Neural progenitor cell (in vitro differentiated cells): Measurements from ENCODE around the gene FOXN3. TPM values are rescaled to one million over a fixed set of nuclear protein-coding genes. Genes with fewer than 3 reads are reported as not detected.

ENCODE experiments used
- DNase-seq: peaks from one replicate; pipeline ENCODE4 v3.0.0-alpha.2; 2016; ENCODE audit warnings: low spot score
- H2AFZ ChIP-seq: fragments of 200-600 bp; sonication (generic); replicated peaks from 2 replicates; pipeline ENCODE4 v1.6.1; 2016; ENCODE audit warnings: antibody characterized with exemption
- H3F3A ChIP-seq: fragments of 200-600 bp; sonication (generic); 2 replicates; pipeline ENCODE4 v1.6.1; 2016; ENCODE audit warnings: antibody characterized with exemption, low read depth
- H3K27ac ChIP-seq: fragments of 200-600 bp; sonication (generic); 2 replicates; pipeline ENCODE4 v1.5.1; 2016; ENCODE audit warnings: mild to moderate bottlenecking
- H3K27me3 ChIP-seq: fragments of 200-600 bp; sonication (generic); 2 replicates; pipeline ENCODE4 v1.6.1; 2016; ENCODE audit warnings: mild to moderate bottlenecking, moderate library complexity
- H3K36me3 ChIP-seq: fragments of 200-600 bp; sonication (generic); 2 replicates; pipeline ENCODE4 v1.5.1; 2016
- H3K4me1 ChIP-seq: fragments of 200-600 bp; sonication (generic); 2 replicates; pipeline ENCODE4 v1.6.1; 2016; ENCODE audit warnings: mixed run types
- H3K4me2 ChIP-seq: fragments of 200-600 bp; sonication (generic); 2 replicates; pipeline ENCODE4 v1.6.1; 2016
- H3K4me3 ChIP-seq: fragments of 200-600 bp; sonication (generic); 2 replicates; pipeline ENCODE4 v1.5.1; 2016
- H3K79me2 ChIP-seq: fragments of 200-600 bp; sonication (generic); 2 replicates; pipeline ENCODE4 v1.6.1; 2016; ENCODE audit warnings: low read depth
- H3K9ac ChIP-seq: fragments of 200-600 bp; sonication (generic); 2 replicates; pipeline ENCODE4 v1.6.1; 2016
- H3K9me3 ChIP-seq: fragments of 200-600 bp; sonication (generic); 2 replicates; pipeline ENCODE4 v1.5.1; 2016; ENCODE audit warnings: low read depth
- H4K20me1 ChIP-seq: fragments of 200-600 bp; sonication (generic); 2 replicates; pipeline ENCODE4 v1.6.1; 2016; ENCODE audit warnings: low read depth
- H3K27ac Mint-ChIP-seq: 3 replicates; pipeline ENCODE4 v1.8.0; 2021; ENCODE audit warnings: mixed read lengths
- H3K27me3 Mint-ChIP-seq: 2 replicates; pipeline ENCODE4 v1.8.0; 2022; ENCODE audit warnings: low read depth, mild to moderate bottlenecking, inconsistent platforms, moderate library complexity, mixed read lengths; ENCODE audit not compliant: insufficient read depth
- H3K36me3 Mint-ChIP-seq: 3 replicates; pipeline ENCODE4 v1.8.0; 2021; ENCODE audit warnings: mixed read lengths
- H3K4me1 Mint-ChIP-seq: 3 replicates; pipeline ENCODE4 v1.8.0; 2021; ENCODE audit warnings: mixed read lengths
- H3K4me3 Mint-ChIP-seq: 3 replicates; pipeline ENCODE4 v1.8.0; 2021; ENCODE audit warnings: mild to moderate bottlenecking, moderate library complexity, mixed read lengths
- H3K9me3 Mint-ChIP-seq: 3 replicates; pipeline ENCODE4 v1.8.0; 2020; ENCODE audit warnings: mixed read lengths
- CTCF ChIP-seq: fragments of 200-600 bp; sonication (generic); IDR thresholded peaks from 2 replicates; pipeline ENCODE4 v1.5.1; 2017; ENCODE audit warnings: antibody characterized with exemption, mild to moderate bottlenecking
- EZH2 ChIP-seq: fragments of 200-600 bp; sonication (generic); IDR thresholded peaks from 2 replicates; pipeline ENCODE4 v1.6.1; 2017; ENCODE audit warnings: antibody characterized with exemption, mild to moderate bottlenecking, moderate library complexity
- EZH2phosphoT487 ChIP-seq: fragments of 200-600 bp; sonication (generic); IDR thresholded peaks from 2 replicates; pipeline ENCODE4 v1.6.1; 2017; ENCODE audit warnings: antibody characterized with exemption
- total RNA-seq: library from RNA; depleted of rRNA; stranded (reverse); fragments of >200 nt; gene quantifications from 2 replicates; pipeline ENCODE4 v1.2.3, GENCODE V29; 2015; ENCODE audit warnings: low replicate concordance

FOXN3 gene
- total RNA-seq, 1 donor from 2014 or later: 39.5 TPM

GRCh38 chr14:89350152-89350551 is 66.9 kb downstream of the FOXN3 start:
- Histone ChIP-seq H3K4me3 (no peak overlapping the region), H4K20me1 (peaks cover 8% of the 10 kb centered on the region), H2AFZ (no peak overlapping the region), H3K4me2 (no peak overlapping the region), H3K9ac (no peak overlapping the region), H3K27ac (peak overlapping the region; percentile 49), H3K4me1 (peaks cover 46% of the 10 kb centered on the region), H3K27me3 (no peaks in the 10 kb centered on the region), H3F3A (peaks cover 49% of the 10 kb centered on the region), H3K79me2 (peaks cover 58% of the 10 kb centered on the region), H3K9me3 (no peaks in the 10 kb centered on the region), H3K36me3 (no peaks in the 10 kb centered on the region)
- H3K9me3 Mint-ChIP-seq: peaks cover 14% of the 10 kb centered on the region
- peak overlapping the region; percentile 12 for H3K4me3 Mint-ChIP-seq
- TF ChIP-seq CTCF (no peak), EZH2phosphoT487 (no peak), EZH2 (no peak)
- peaks cover 5% of the 10 kb centered on the region for H3K27me3 Mint-ChIP-seq
- H3K36me3 Mint-ChIP-seq: peaks cover 32% of the 10 kb centered on the region
- H3K27ac Mint-ChIP-seq: peak overlapping the region; percentile 73
- peaks cover 51% of the 10 kb centered on the region for H3K4me1 Mint-ChIP-seq
- DNase-seq: no peak

GRCh38 chr14:89349171-89350008 is 67.6 kb downstream of the FOXN3 start:
- Histone ChIP-seq H3K36me3 (no peaks in the 10 kb centered on the region), H4K20me1 (peaks cover 8% of the 10 kb centered on the region), H3K4me3 (no peak overlapping the region), H3F3A (peaks cover 52% of the 10 kb centered on the region), H3K79me2 (peaks cover 57% of the 10 kb centered on the region), H2AFZ (no peak overlapping the region), H3K9me3 (no peaks in the 10 kb centered on the region), H3K27me3 (no peaks in the 10 kb centered on the region), H3K4me2 (peak overlapping the region; percentile 6), H3K4me1 (peaks cover 49% of the 10 kb centered on the region), H3K27ac (peak overlapping the region; percentile 49), H3K9ac (no peak overlapping the region)
- Mint-ChIP-seq H3K36me3 (peaks cover 36% of the 10 kb centered on the region), H3K4me1 (peaks cover 51% of the 10 kb centered on the region), H3K27ac (peak overlapping the region; percentile 96), H3K27me3 (peaks cover 5% of the 10 kb centered on the region), H3K4me3 (peak overlapping the region; percentile 48), H3K9me3 (peaks cover 16% of the 10 kb centered on the region)
- DNase-seq: peak; percentile 90
- TF ChIP-seq CTCF (no peak), EZH2phosphoT487 (no peak)

- Histone ChIP-seq H3K27me3 (no peaks in the 10 kb centered on the region), H3F3A (peaks cover 52% of the 10 kb centered on the region), H2AFZ (no peak overlapping the region), H3K27ac (no peak overlapping the region), H3K79me2 (peaks cover 55% of the 10 kb centered on the region), H3K4me2 (no peak overlapping the region), H3K9me3 (no peaks in the 10 kb centered on the region), H3K4me3 (no peak overlapping the region), H3K4me1 (peaks cover 47% of the 10 kb centered on the region), H3K36me3 (no peaks in the 10 kb centered on the region), H3K9ac (no peak overlapping the region), H4K20me1 (peaks cover 8% of the 10 kb centered on the region)
- H3K36me3 Mint-ChIP-seq: peaks cover 42% of the 10 kb centered on the region
- H3K27me3 Mint-ChIP-seq: peaks cover 5% of the 10 kb centered on the region
- peaks cover 51% of the 10 kb centered on the region for H3K4me1 Mint-ChIP-seq
- no peak for DNase-seq
- H3K9me3 Mint-ChIP-seq: peaks cover 16% of the 10 kb centered on the region
- H3K27ac Mint-ChIP-seq: peak overlapping the region; percentile 96
- no peak for TF ChIP-seq CTCF
- no peak for TF ChIP-seq EZH2
- no peak for TF ChIP-seq EZH2phosphoT487
- H3K4me3 Mint-ChIP-seq: no peak overlapping the region
Measured at GRCh38 chr14:89348722-89349121, 68.3 kb downstream of the FOXN3 start.
